HCT116 (cell line): ENCODE results near the gene COL9A3. TPM values are rescaled to one million over a fixed set of nuclear protein-coding genes. Genes with fewer than 3 reads are reported as not detected.

Source experiments
- ATAC-seq: fragments of 200-7000 bp; cut with Tn5 transposase; 2 replicates; pipeline ENCODE4 v1.9.1; 2020; ENCODE audit warnings: mild to moderate bottlenecking, moderate library complexity
- BruUV-seq: library from RNA; stranded (reverse); fragments of 400-500 nt; replicated peaks from 2 replicates; lab custom pipeline; 2021; lab: Mats Ljungman, UMichigan
- CTCF ChIA-PET: fragments of 300-600 bp; sonication (Branson Sonifier 250); formaldehyde crosslinking; loops from one replicate; lab custom pipeline; 2021; ENCODE audit warnings: antibody characterized with exemption; lab: Charles Lee
- POLR2A ChIA-PET: fragments of 300-600, 350-600 bp; sonication (Branson Sonifier 250); formaldehyde crosslinking; loops from one replicate; lab custom pipeline; 2021; ENCODE audit warnings: antibody characterized with exemption; lab: Charles Lee
- RAD21 ChIA-PET, 2 experiments: fragments of 300-600 bp; sonication (Branson Sonifier 250); formaldehyde crosslinking; loops; one replicate each; lab custom pipeline; 2023; ENCODE audit warnings: low total read pairs in 2 of 2; ENCODE audit not compliant: uncharacterized antibody in 2 of 2, unreplicated experiment in 2 of 2, low non-redundant PET in 1 of 2; lab: Charles Lee
- DNase-seq: peaks from one replicate; pipeline ENCODE4 v3.0.0-alpha.2; 2010; ENCODE audit warnings: low read depth, low spot score
- H2AFZ ChIP-seq: fragments of 200-600 bp; shearing (Covaris generic), sonication (generic); 2 replicates; pipeline ENCODE4 v1.6.1; 2017; ENCODE audit warnings: low read depth, mixed run types, mixed read lengths, antibody characterized with exemption, low read length; ENCODE audit not compliant: poor library complexity, severe bottlenecking
- H3K27ac ChIP-seq: 2 replicates; pipeline ENCODE4 v1.5.1; 2012; ENCODE audit warnings: low read depth, low read length
- H3K27me3 ChIP-seq: fragments of 200-600 bp; sonication (generic); 2 replicates; pipeline ENCODE4 v1.6.1; 2016; ENCODE audit warnings: mixed run types, low read length, mixed read lengths; ENCODE audit not compliant: insufficient read depth
- H3K36me3 ChIP-seq, 2 experiments: fragments of 200-500 bp in 1 of 2; fragments of 200-600 bp in 1 of 2; sonication (Bioruptor generic) in 1 of 2; sonication (generic) in 1 of 2; 2 replicates each; pipeline versions ENCODE4 v1.5.1 to v1.6.1; 2014 to 2016; ENCODE audit warnings: low read length in 2 of 2, inconsistent platforms in 1 of 2, mixed read lengths in 1 of 2, mixed run types in 1 of 2; ENCODE audit not compliant: insufficient read depth in 2 of 2, control insufficient read depth in 1 of 2
- H3K4me1 ChIP-seq, 2 experiments: fragments of 200-600 bp in 1 of 2; sonication (generic) in 1 of 2; 2 replicates each; pipeline versions ENCODE4 v1.5.1 to v1.6.1; 2012 to 2017; ENCODE audit warnings: low read length in 2 of 2, inconsistent platforms in 1 of 2, mild to moderate bottlenecking in 1 of 2, mixed read lengths in 1 of 2, mixed run types in 1 of 2, moderate library complexity in 1 of 2; ENCODE audit not compliant: insufficient read depth in 2 of 2, control insufficient read depth in 1 of 2
- H3K4me2 ChIP-seq: fragments of 200-600 bp; sonication (generic); 2 replicates; pipeline ENCODE4 v1.6.1; 2017; ENCODE audit warnings: mixed run types, low read length, mixed read lengths
- H3K4me3 ChIP-seq, 2 experiments: fragments of 200-600 bp in 1 of 2; sonication (generic) in 1 of 2; replicated peaks in 1 of 2; 2 replicates each; pipeline ENCODE4 v1.5.1; 2011 to 2016; ENCODE audit warnings: low read length in 2 of 2, control low read depth in 1 of 2, low read depth in 1 of 2, mild to moderate bottlenecking in 1 of 2, mixed read lengths in 1 of 2, mixed run types in 1 of 2
- H3K79me2 ChIP-seq: fragments of 200-600 bp; sonication (generic); 2 replicates; pipeline ENCODE4 v1.6.1; 2017; ENCODE audit warnings: mild to moderate bottlenecking, mixed run types, low read length, moderate library complexity, mixed read lengths; ENCODE audit not compliant: insufficient read depth
- H3K9ac ChIP-seq: fragments of 200-600 bp; sonication (generic); 2 replicates; pipeline ENCODE4 v1.6.1; 2016; ENCODE audit warnings: low read length, mixed read lengths
- H3K9me2 ChIP-seq: fragments of 200-600 bp; sonication (generic), shearing (Covaris generic); 2 replicates; pipeline ENCODE4 v1.6.1; 2017; ENCODE audit warnings: mixed run types, mild to moderate bottlenecking, moderate library complexity; ENCODE audit not compliant: insufficient read depth
- H3K9me3 ChIP-seq, 2 experiments: fragments of 200-500 bp in 1 of 2; fragments of 200-600 bp in 1 of 2; sonication (Bioruptor generic) in 1 of 2; sonication (generic) in 1 of 2; 2 replicates each; pipeline ENCODE4 v1.6.1; 2014 to 2017; ENCODE audit warnings: low read length in 2 of 2, mixed read lengths in 2 of 2, inconsistent platforms in 1 of 2, low read depth in 1 of 2, mild to moderate bottlenecking in 1 of 2, mixed run types in 1 of 2, moderate library complexity in 1 of 2; ENCODE audit not compliant: control insufficient read depth in 1 of 2, insufficient read depth in 1 of 2
- H4K20me1 ChIP-seq: fragments of 200-600 bp; sonication (generic), shearing (Covaris generic); 2 replicates; pipeline ENCODE4 v1.6.1; 2017; ENCODE audit warnings: mixed run types, mild to moderate bottlenecking, moderate library complexity; ENCODE audit not compliant: insufficient read depth
- EZH2 ChIP-seq: fragments of 200-600 bp; sonication (generic); IDR thresholded peaks from 2 replicates; pipeline ENCODE4 v1.6.1; 2017; ENCODE audit warnings: antibody characterized with exemption, mixed run types
- JUND ChIP-seq: IDR thresholded peaks from 2 replicates; pipeline ENCODE4 v1.6.1; 2012
- POLR2A ChIP-seq: IDR thresholded peaks from 2 replicates; pipeline ENCODE4 v1.7.0; 2011; ENCODE audit warnings: borderline replicate concordance; ENCODE audit not compliant: insufficient read depth, insufficient read length; ENCODE audit errors: extremely low read depth
- RAD21 ChIP-seq: IDR thresholded peaks from 2 replicates; pipeline ENCODE4 v1.6.1; 2012; ENCODE audit warnings: low read depth, mild to moderate bottlenecking
- SIN3A ChIP-seq: IDR thresholded peaks from 2 replicates; pipeline ENCODE4 v1.6.1; 2012; ENCODE audit warnings: low read depth
- SRF ChIP-seq: IDR thresholded peaks from 2 replicates; pipeline ENCODE4 v1.6.1; 2012; ENCODE audit warnings: low read depth
- intact Hi-C: fragments of 100-400 bp; cut with micrococcal nuclease; formaldehyde crosslinking; loops from 2 replicates; pipeline ENCODE4 v1.10.0; 2022
- total RNA-seq: library from RNA; stranded (reverse); gene quantifications from one replicate; pipeline ENCODE4 v1.2.1, GENCODE V29; 2021; ENCODE audit not compliant: unreplicated experiment
- TF ChIP-seq, protein P1 (sequence below), 3 experiments: fragments of 200-600 bp in 1 of 3; sonication (generic) in 1 of 3; IDR thresholded peaks in 2 of 3; conservative IDR thresholded peaks in 1 of 3; 2 replicates each; pipeline ENCODE4 v1.5.1; 2012 to 2017; ENCODE audit warnings: low read depth in 2 of 3, low read length in 2 of 3, antibody characterized with exemption in 1 of 3, borderline replicate concordance in 1 of 3, control low read depth in 1 of 3, mild to moderate bottlenecking in 1 of 3, mixed read lengths in 1 of 3, mixed run types in 1 of 3, moderate library complexity in 1 of 3; ENCODE audit not compliant: insufficient read depth in 1 of 3

Gene COL9A3
- total RNA-seq, 1 experiment from 2014 or later, result 29.7 TPM

DNA sequence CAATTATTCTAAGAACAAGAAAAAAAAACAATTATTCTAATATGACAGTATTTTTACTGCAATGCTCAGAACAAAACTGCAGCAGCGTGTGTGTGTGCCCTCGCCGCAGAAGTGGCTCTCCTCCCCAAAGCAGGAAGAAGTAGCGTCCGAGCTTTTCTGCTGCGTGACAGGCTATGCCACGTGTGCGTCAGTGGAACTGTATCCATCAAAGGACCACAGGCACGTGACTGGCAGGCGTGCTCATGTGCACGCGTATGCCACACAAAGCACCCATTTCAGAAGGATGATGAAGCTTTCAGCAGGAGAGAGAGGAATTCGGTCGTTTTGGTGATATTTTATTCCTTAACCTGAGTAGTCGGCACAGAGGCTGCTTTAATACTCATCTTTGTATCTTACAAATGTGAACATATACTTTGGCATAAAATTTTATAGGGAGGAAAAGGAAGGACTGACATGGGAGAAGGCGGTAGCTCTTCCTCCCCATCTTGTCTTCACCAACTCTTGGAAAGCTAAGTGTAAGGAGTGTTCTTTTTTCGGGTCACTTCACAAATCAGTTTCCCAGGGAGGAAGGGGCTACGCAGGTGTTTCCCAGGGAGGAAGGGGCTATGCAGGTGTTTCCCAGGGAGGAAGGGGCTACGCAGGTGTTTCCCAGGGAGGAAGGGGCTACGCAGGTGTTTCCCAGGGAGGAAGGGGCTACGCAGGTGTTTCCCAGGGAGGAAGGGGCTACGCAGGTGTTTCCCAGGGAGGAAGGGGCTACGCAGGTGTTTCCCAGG lies 41.4 kb downstream of the COL9A3 start (continued):
- TF ChIP-seq EZH2, result no peak
- no peak for TF ChIP-seq JUND
- TF ChIP-seq POLR2A, result no peak

DNA sequence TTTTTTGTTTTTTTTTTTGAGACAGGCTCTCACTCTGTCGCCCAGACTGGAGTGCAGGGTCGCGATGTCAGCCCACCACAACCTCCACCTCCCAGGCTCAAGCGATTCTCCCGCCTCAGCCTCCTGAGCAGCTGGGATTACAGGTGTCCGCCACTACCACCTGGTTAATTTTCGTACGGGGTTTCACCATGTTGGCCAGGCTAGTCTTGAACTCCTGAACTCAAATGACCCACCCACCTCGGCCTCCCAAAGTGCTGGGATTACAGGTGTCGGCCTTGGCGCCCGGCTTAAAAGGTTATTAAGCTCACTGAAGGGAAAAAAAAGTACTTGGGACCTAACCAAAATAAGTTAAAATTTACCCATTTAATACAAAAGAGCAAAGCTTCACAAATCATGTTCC lies 42.9 kb downstream of the COL9A3 start:
- H3K9me2 ChIP-seq, result no peaks in the 10 kb centered on the region
- no peak overlapping the region for H2AFZ ChIP-seq
- H4K20me1 ChIP-seq, result peaks cover 9% of the 10 kb centered on the region; the same call in 1 of the 2 replicates
- peaks cover 11 to 16% of the 10 kb centered on the region in 2 experiments; a peak in 2 of 4 replicates for H3K36me3 ChIP-seq
- no peak for DNase-seq
- peaks cover 0 to 1% of the 10 kb centered on the region in 2 experiments; a peak in 1 of 4 replicates for H3K9me3 ChIP-seq
- ATAC-seq, result no peak
- H3K4me3 ChIP-seq, result peak overlapping the region; percentile 60 to 75
- BruUV-seq, result no TSS peak
- intact Hi-C loops, result no loop called here
- CTCF ChIA-PET, result no interaction called here
- H3K4me1 ChIP-seq, result peaks cover 7 to 16% of the 10 kb centered on the region in 2 experiments; a peak in 3 of 4 replicates
- TF ChIP-seq SRF, result no peak
- peak overlapping the region; percentile 75 for H3K9ac ChIP-seq
- POLR2A ChIA-PET, result no interaction called here
- RAD21 ChIA-PET, result no interaction called here
- peaks cover 25% of the 10 kb centered on the region for H3K79me2 ChIP-seq
- H3K4me2 ChIP-seq, result peak overlapping the region; percentile 99
- H3K27me3 ChIP-seq, result no peaks in the 10 kb centered on the region
- H3K27ac ChIP-seq, result no peak overlapping the region

DNA sequence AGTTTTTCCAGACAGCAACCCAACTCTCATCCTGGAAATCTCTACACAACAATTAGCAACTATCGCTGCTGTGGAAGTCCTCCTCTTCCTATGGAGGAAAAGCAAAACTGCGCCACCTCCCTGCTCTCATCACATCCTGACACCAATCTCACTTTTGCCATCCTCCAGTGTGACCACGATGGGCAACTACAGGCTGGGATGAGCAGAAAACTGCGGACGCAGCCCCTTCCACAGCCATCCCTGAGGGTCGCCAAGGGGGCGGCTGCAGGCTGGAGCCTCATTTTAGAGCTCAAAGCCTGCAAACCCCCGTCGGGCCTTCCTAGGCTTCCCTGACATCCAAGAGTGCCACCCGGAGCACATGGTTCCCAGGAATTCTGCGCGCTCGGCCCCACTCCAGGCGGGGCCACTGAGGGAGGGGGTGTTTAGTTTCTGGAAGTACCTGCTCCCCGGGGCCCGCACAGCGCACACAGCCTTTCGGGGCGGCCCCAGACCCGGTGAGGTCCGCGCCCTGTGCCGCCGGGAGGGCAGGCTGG lies 43.6 kb downstream of the COL9A3 start:
- peak overlapping the region; percentile 68 for H3K27ac ChIP-seq
- peak overlapping the region; percentile 99 for H3K4me2 ChIP-seq
- H2AFZ ChIP-seq, result no peak overlapping the region
- DNase-seq (no peak), ATAC-seq (peak; percentile 6; the same call in 1 of the 2 replicates)
- ChIA-PET RAD21 (no interaction called here), CTCF (no interaction called here), POLR2A (no interaction called here)
- H3K9ac ChIP-seq, result peak overlapping the region; percentile 75
- H3K27me3 ChIP-seq, result no peaks in the 10 kb centered on the region
- H4K20me1 ChIP-seq, result peaks cover 9% of the 10 kb centered on the region; the same call in 1 of the 2 replicates
- BruUV-seq, result no TSS peak
- H3K9me2 ChIP-seq, result no peaks in the 10 kb centered on the region
- intact Hi-C loops, result no loop called here
- peak overlapping the region; percentile 60 to 75 for H3K4me3 ChIP-seq
- peaks cover 11 to 12% of the 10 kb centered on the region in 2 experiments; a peak in 2 of 4 replicates for H3K36me3 ChIP-seq
- H3K4me1 ChIP-seq, result peaks cover 7 to 16% of the 10 kb centered on the region in 2 experiments; a peak in 3 of 4 replicates
- peaks cover 0 to 4% of the 10 kb centered on the region in 2 experiments; a peak in 1 of 4 replicates for H3K9me3 ChIP-seq
- TF ChIP-seq JUND, result no peak
- no peak for TF ChIP-seq POLR2A
- TF ChIP-seq, protein P1, sequence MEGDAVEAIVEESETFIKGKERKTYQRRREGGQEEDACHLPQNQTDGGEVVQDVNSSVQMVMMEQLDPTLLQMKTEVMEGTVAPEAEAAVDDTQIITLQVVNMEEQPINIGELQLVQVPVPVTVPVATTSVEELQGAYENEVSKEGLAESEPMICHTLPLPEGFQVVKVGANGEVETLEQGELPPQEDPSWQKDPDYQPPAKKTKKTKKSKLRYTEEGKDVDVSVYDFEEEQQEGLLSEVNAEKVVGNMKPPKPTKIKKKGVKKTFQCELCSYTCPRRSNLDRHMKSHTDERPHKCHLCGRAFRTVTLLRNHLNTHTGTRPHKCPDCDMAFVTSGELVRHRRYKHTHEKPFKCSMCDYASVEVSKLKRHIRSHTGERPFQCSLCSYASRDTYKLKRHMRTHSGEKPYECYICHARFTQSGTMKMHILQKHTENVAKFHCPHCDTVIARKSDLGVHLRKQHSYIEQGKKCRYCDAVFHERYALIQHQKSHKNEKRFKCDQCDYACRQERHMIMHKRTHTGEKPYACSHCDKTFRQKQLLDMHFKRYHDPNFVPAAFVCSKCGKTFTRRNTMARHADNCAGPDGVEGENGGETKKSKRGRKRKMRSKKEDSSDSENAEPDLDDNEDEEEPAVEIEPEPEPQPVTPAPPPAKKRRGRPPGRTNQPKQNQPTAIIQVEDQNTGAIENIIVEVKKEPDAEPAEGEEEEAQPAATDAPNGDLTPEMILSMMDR (IDR thresholded peaks at IDR 0.05 in 2 of 3, conservative IDR thresholded peaks at IDR 0.05 in 1 of 3; ENCODE audit: borderline replicate concordance in 1 of 3, insufficient read depth in 1 of 3, low read depth in 2 of 3, low read length in 2 of 3), result no peak
- TF ChIP-seq RAD21, result no peak
- no peak for TF ChIP-seq SIN3A
- H3K79me2 ChIP-seq, result peaks cover 24% of the 10 kb centered on the region
